Dermis microvascular lymphatic vessel endothelial cell (primary cell): ENCODE measurements around the gene MRPL22. TPM values are rescaled to one million over a fixed set of nuclear protein-coding genes. Genes with fewer than 3 reads are reported as not detected.
A peak's percentile ranks its signal among the peaks of the same experiment; 100 is the strongest.
"Not testable (repeated sequence)": the region's sequence is repeated elsewhere in the genome, so short reads cannot be mapped to it uniquely, and the experiment has no call there.

Experiments
- DNase-seq, 2 donors: peaks; one replicate each; pipeline versions ENCODE4 v3.0.0 to v3.0.0-alpha.2; 2010; ENCODE audit warnings: low read depth in 2 of 2
- total RNA-seq: library from RNA; depleted of rRNA; stranded (reverse); fragments of >200 nt; gene quantifications from 2 replicates; pipeline ENCODE4 v1.2.1, GENCODE V29; 2014

MRPL22 gene
- total RNA-seq, 1 donor from 2014 or later = 23.7 TPM

- DNase-seq = no peak
Measured at GRCh38 chr5:154940375-154940771, 500 bp upstream of the MRPL22 start.

- DNase-seq = no peak
Measured at GRCh38 chr5:154943527-154943926, 2.7 kb downstream of the MRPL22 start.

- DNase-seq = peak in 1 of 2 donors; percentile 26
Measured at GRCh38 chr5:154944716-154945115, 3.8 kb downstream of the MRPL22 start.

GRCh38 chr5:154945695-154946301 is 4.9 kb downstream of the MRPL22 start:
- peak in 1 of 2 donors; percentile 48 for DNase-seq

GRCh38 chr5:154947778-154948177 is 6.9 kb downstream of the MRPL22 start:
- DNase-seq = no peak

GRCh38 chr5:154948313-154948712 is 7.4 kb downstream of the MRPL22 start:
- no peak for DNase-seq

- DNase-seq = no peak
Measured at GRCh38 chr5:154949781-154950180, 8.9 kb downstream of the MRPL22 start.

- no peak for DNase-seq
Measured at GRCh38 chr5:154956712-154957111, 15.8 kb downstream of the MRPL22 start.

- peak in 1 of 2 donors; percentile 50 for DNase-seq
Measured at GRCh38 chr5:154962494-154962893, 21.6 kb downstream of the MRPL22 start.

- peak; percentile 84 to 95 for DNase-seq
Measured at GRCh38 chr5:154966081-154966841, 25.4 kb downstream of the MRPL22 start.

- no peak for DNase-seq
Measured at GRCh38 chr5:154966874-154967273, 26.0 kb downstream of the MRPL22 start.

GRCh38 chr5:154967421-154968024 is 26.6 kb downstream of the MRPL22 start:
- DNase-seq = peak in 1 of 2 donors; percentile 64

- no peak for DNase-seq
Measured at GRCh38 chr5:154968953-154969352, 28.1 kb downstream of the MRPL22 start.

- peak in 1 of 2 donors; percentile 82 for DNase-seq
Measured at GRCh38 chr5:154970759-154971158, 29.9 kb downstream of the MRPL22 start.

GRCh38 chr5:154971501-154971900 is 30.6 kb downstream of the MRPL22 start:
- no peak for DNase-seq

GRCh38 chr5:154972476-154973080 is 31.7 kb downstream of the MRPL22 start:
- peak in 1 of 2 donors; percentile 68 for DNase-seq

- DNase-seq = not testable (repeated sequence)
Measured at GRCh38 chr5:154976082-154976481, 35.2 kb downstream of the MRPL22 start.

- DNase-seq = no peak
Measured at GRCh38 chr5:154977409-154977808, 36.5 kb downstream of the MRPL22 start.

GRCh38 chr5:154978294-154978693 is 37.4 kb downstream of the MRPL22 start:
- not testable (repeated sequence) for DNase-seq

- DNase-seq = no peak
Measured at GRCh38 chr5:154984946-154985516, 44.2 kb downstream of the MRPL22 start.

GRCh38 chr5:154986151-154986550 is 45.3 kb downstream of the MRPL22 start:
- no peak for DNase-seq

GRCh38 chr5:154989626-154990025 is 48.8 kb downstream of the MRPL22 start:
- peak in 1 of 2 donors; percentile 25 for DNase-seq
